Endothelial cell of umbilical vein (primary cell): ENCODE results near the gene CCND3. TPM values are rescaled to one million over a fixed set of nuclear protein-coding genes. Genes with fewer than 3 reads are reported as not detected.

ENCODE experiments used
- BruUV-seq: library from RNA; stranded (reverse); fragments of 400-500 nt; replicated peaks from 2 replicates; lab custom pipeline; 2021; lab: Mats Ljungman, UMichigan
- CTCF ChIA-PET: fragments of 300-600, 350-600 bp; sonication (Branson Sonifier 250); formaldehyde crosslinking; loops from one replicate; lab custom pipeline; 2021; ENCODE audit warnings: antibody characterized with exemption, inconsistent platforms; lab: Charles Lee
- POLR2A ChIA-PET: fragments of 300-600, 350-600 bp; sonication (Branson Sonifier 250); formaldehyde crosslinking; loops from one replicate; lab custom pipeline; 2021; ENCODE audit warnings: antibody characterized with exemption, inconsistent platforms; lab: Charles Lee
- DNase-seq: peaks from one replicate; pipeline ENCODE4 v3.0.0-alpha.2; 2011; ENCODE audit warnings: low read depth, low spot score
- FAIRE-seq: peaks from 2 replicates; lab custom pipeline; 2011; peaks lifted over from hg19 to GRCh38; lab: Jason Lieb, UNC
- H2AFZ ChIP-seq: 2 replicates; pipeline ENCODE4 v1.6.0; 2012; ENCODE audit warnings: low read depth, low read length, control low read depth, inconsistent platforms
- H3K27ac ChIP-seq: 2 replicates; pipeline ENCODE4 v1.5.1; 2011; ENCODE audit warnings: low read depth, mild to moderate bottlenecking, control low read depth, low read length, moderate library complexity; ENCODE audit not compliant: insufficient read depth
- H3K27me3 ChIP-seq, 2 experiments: 2 replicates each; pipeline versions ENCODE4 v1.6.0 to v1.6.1; 2011; ENCODE audit warnings: low read length in 2 of 2, mixed read lengths in 1 of 2; ENCODE audit not compliant: control insufficient read depth in 2 of 2, insufficient read depth in 2 of 2
- H3K36me3 ChIP-seq, 2 experiments: 2 replicates in 1 of 2; 3 replicates in 1 of 2; pipeline ENCODE4 v1.5.1; 2011; ENCODE audit warnings: low read length in 2 of 2, mild to moderate bottlenecking in 1 of 2, moderate library complexity in 1 of 2; ENCODE audit not compliant: control insufficient read depth in 2 of 2, insufficient read depth in 2 of 2; ENCODE audit errors: extremely low read depth in 1 of 2
- H3K4me1 ChIP-seq: 3 replicates; pipeline ENCODE4 v1.5.1; 2011; ENCODE audit warnings: mild to moderate bottlenecking, low read length; ENCODE audit not compliant: control insufficient read depth, insufficient read depth; ENCODE audit errors: extremely low read depth
- H3K4me2 ChIP-seq: 2 replicates; pipeline ENCODE4 v1.6.1; 2011; ENCODE audit warnings: low read length, control low read depth, mixed read lengths; ENCODE audit not compliant: insufficient read depth
- H3K4me3 ChIP-seq, 3 experiments: fragments of 200-600 bp in 1 of 3; sonication (generic), shearing (Covaris generic) in 1 of 3; replicated peaks in 1 of 3; 2 replicates each; pipeline ENCODE4 v1.5.1; 2011 to 2016; ENCODE audit warnings: control low read depth in 3 of 3, low read length in 3 of 3, mild to moderate bottlenecking in 2 of 3, inconsistent platforms in 1 of 3, low read depth in 1 of 3, moderate library complexity in 1 of 3; ENCODE audit not compliant: insufficient read depth in 1 of 3
- H3K79me2 ChIP-seq: 2 replicates; pipeline ENCODE4 v1.6.0; 2012; ENCODE audit warnings: low read length, inconsistent platforms; ENCODE audit not compliant: control insufficient read depth, insufficient read depth
- H3K9ac ChIP-seq: replicated peaks from 2 replicates; pipeline ENCODE3; 2011; ENCODE audit warnings: low read length, control low read depth; ENCODE audit not compliant: insufficient read depth; ENCODE audit errors: extremely low read depth
- H3K9me1 ChIP-seq: replicated peaks from 3 replicates; pipeline ENCODE4 v1.6.0; 2011; ENCODE audit warnings: mild to moderate bottlenecking, low read length; ENCODE audit not compliant: control insufficient read depth, insufficient read depth; ENCODE audit errors: extremely low read depth
- H3K9me3 ChIP-seq: replicated peaks from 2 replicates; pipeline ENCODE4 v1.5.1; 2012; ENCODE audit warnings: low read length, inconsistent platforms; ENCODE audit not compliant: control insufficient read depth, insufficient read depth
- H4K20me1 ChIP-seq: replicated peaks from 2 replicates; pipeline ENCODE3; 2011; ENCODE audit warnings: mild to moderate bottlenecking, low read length; ENCODE audit not compliant: control insufficient read depth, insufficient read depth; ENCODE audit errors: extremely low read depth
- EZH2 ChIP-seq: IDR thresholded peaks from 2 replicates; pipeline ENCODE4 v1.6.1; 2012; ENCODE audit warnings: borderline replicate concordance, low read depth, mild to moderate bottlenecking, moderate library complexity, low read length, inconsistent platforms; ENCODE audit not compliant: severe bottlenecking
- FOS ChIP-seq: IDR thresholded peaks from 2 replicates; pipeline ENCODE4 v1.6.1; 2011; ENCODE audit warnings: mild to moderate bottlenecking, low read length, moderate library complexity, borderline replicate concordance; ENCODE audit not compliant: insufficient read depth
- GATA2 ChIP-seq: IDR thresholded peaks from 2 replicates; pipeline ENCODE4 v1.7.0; 2011; ENCODE audit warnings: low read depth, mild to moderate bottlenecking, moderate library complexity, mixed read lengths, low read length; ENCODE audit not compliant: insufficient read length, insufficient read depth
- JUN ChIP-seq: IDR thresholded peaks from 2 replicates; pipeline ENCODE4 v1.6.1; 2011; ENCODE audit warnings: borderline replicate concordance, low read depth; ENCODE audit not compliant: insufficient read length, insufficient read depth
- MAX ChIP-seq: IDR thresholded peaks from 2 replicates; pipeline ENCODE4 v1.6.1; 2011; ENCODE audit not compliant: insufficient read depth, insufficient read length
- MYC ChIP-seq: IDR thresholded peaks from one replicate; pipeline ENCODE4 v1.6.1; 2011; ENCODE audit warnings: mild to moderate bottlenecking, low read depth, low read length
- POLR2A ChIP-seq: IDR thresholded peaks from 2 replicates; pipeline ENCODE4 v1.6.1; 2012; ENCODE audit warnings: low read depth, mild to moderate bottlenecking, control low read depth, low read length
- POLR2AphosphoS5 ChIP-seq: IDR thresholded peaks from 2 replicates; pipeline ENCODE4 v1.6.1; 2012; ENCODE audit warnings: low read depth, mild to moderate bottlenecking, control low read depth, low read length, moderate library complexity; ENCODE audit not compliant: insufficient read depth
- dilution Hi-C: fragments of 300-500 bp; cut with MboI; formaldehyde crosslinking; loops from one replicate; pipeline ENCODE4 v1.15.0; 2019; ENCODE audit warnings: low sequenced_read_pairs; ENCODE audit not compliant: extremely low pct_ligation_motif_present
- intact Hi-C: fragments of 100-400 bp; cut with micrococcal nuclease; formaldehyde crosslinking; loops from one replicate; pipeline ENCODE4 v1.10.0; 2022
- polyA plus RNA-seq, 4 experiments: library from polyadenylated mRNA; depleted of rRNA in 3 of 4; stranded (reverse) in 3 of 4; unstranded in 1 of 4; fragments of >200 nt; gene quantifications; 2 replicates each; pipeline versions ENCODE4 v1.2.1 to v1.2.3, GENCODE V29; 2011 to 2012; ENCODE audit warnings: missing spikeins in 1 of 4
- total RNA-seq: library from RNA; stranded (reverse); gene quantifications from 2 replicates; pipeline ENCODE4 v1.2.3, GENCODE V29; 2021
- TF ChIP-seq, protein P1 (sequence below), 2 donors: IDR thresholded peaks; 1 replicate in 1 of 2; 2 replicates in 1 of 2; pipeline ENCODE4 v1.5.1; 2011; ENCODE audit warnings: low read length in 2 of 2, mild to moderate bottlenecking in 2 of 2, moderate library complexity in 2 of 2, control low read depth in 1 of 2, inconsistent platforms in 1 of 2, low read depth in 1 of 2; ENCODE audit not compliant: insufficient read depth in 1 of 2; ENCODE audit errors: extremely low read depth in 1 of 2

Gene CCND3
- total and polyA plus RNA-seq, 2 donors (not counting 3 experiments of a cell fraction or from before 2014, with no cell fraction given), result 87.5 to 98.7 TPM

DNA sequence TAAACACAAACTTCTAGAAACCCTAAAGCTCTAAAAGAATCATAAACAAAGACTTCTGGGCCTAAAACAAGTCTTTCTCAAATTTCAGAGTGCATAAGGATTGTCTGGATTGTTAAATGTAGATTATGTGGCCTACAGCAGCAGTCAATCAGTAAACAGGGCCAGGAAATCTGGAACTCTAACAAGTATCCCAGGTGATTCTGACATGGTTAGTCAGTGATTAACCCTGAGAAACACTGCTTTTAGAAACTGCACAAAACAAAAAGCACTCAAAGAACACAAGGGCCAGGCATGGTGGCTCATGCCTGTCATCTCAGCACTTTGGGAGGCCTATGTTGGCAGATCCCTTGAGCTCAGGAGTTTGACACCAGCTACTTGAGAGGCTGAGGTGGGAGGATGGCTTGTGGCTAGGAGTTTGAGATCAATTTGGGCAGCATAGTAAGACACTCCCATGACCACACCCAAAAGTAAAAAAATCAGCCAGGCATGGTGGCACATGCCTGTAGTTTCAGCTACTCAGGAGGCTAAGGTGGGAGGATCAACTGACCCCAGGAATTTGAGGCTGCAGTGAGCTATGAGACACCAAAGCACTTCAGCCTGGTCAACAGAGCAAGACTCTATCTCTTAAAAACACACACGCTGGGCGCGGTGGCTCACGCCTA, 26.6 kb downstream of the CCND3 start:
- intact Hi-C loops, result no loop called here
- no peaks in the 10 kb centered on the region for H3K9me1 ChIP-seq
- dilution Hi-C loops, result no loop called here
- FAIRE-seq, result no peak
- H3K4me2 ChIP-seq, result no peak overlapping the region
- H3K27ac ChIP-seq, result no peak overlapping the region
- ChIA-PET CTCF (interaction anchor here (1.9 kb wide), 1 partner anchor 129 kb away, joined by 7 read pairs; no protein-coding TSS in a partner anchor), POLR2A (interaction anchor here (0.6 kb wide), 1 partner anchor 79 kb away, joined by 5 read pairs; no protein-coding TSS in a partner anchor)
- H3K36me3 ChIP-seq, result no peaks in the 10 kb centered on the region
- DNase-seq, result no peak
- H3K9me3 ChIP-seq, result no peaks in the 10 kb centered on the region
- no peak overlapping the region for H3K4me3 ChIP-seq
- no TSS peak for BruUV-seq
- no peaks in the 10 kb centered on the region for H4K20me1 ChIP-seq
- no peak overlapping the region for H3K9ac ChIP-seq
- peaks cover 24% of the 10 kb centered on the region for H3K79me2 ChIP-seq
- no peak for TF ChIP-seq MYC
- TF ChIP-seq POLR2A, result no peak
- no peak for TF ChIP-seq FOS
- TF ChIP-seq POLR2AphosphoS5, result no peak
- TF ChIP-seq EZH2, result no peak
- TF ChIP-seq MAX, result no peak
- TF ChIP-seq, protein P1, sequence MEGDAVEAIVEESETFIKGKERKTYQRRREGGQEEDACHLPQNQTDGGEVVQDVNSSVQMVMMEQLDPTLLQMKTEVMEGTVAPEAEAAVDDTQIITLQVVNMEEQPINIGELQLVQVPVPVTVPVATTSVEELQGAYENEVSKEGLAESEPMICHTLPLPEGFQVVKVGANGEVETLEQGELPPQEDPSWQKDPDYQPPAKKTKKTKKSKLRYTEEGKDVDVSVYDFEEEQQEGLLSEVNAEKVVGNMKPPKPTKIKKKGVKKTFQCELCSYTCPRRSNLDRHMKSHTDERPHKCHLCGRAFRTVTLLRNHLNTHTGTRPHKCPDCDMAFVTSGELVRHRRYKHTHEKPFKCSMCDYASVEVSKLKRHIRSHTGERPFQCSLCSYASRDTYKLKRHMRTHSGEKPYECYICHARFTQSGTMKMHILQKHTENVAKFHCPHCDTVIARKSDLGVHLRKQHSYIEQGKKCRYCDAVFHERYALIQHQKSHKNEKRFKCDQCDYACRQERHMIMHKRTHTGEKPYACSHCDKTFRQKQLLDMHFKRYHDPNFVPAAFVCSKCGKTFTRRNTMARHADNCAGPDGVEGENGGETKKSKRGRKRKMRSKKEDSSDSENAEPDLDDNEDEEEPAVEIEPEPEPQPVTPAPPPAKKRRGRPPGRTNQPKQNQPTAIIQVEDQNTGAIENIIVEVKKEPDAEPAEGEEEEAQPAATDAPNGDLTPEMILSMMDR (IDR thresholded peaks at IDR 0.05; ENCODE audit: extremely low read depth in 1 of 2, insufficient read depth in 1 of 2, low read depth in 1 of 2, low read length in 2 of 2), result no peak
- no peak for TF ChIP-seq JUN
- TF ChIP-seq GATA2, result no peak
- peaks cover 19% of the 10 kb centered on the region for H3K4me1 ChIP-seq
- H3K27me3 ChIP-seq, result no peaks in the 10 kb centered on the region
- H2AFZ ChIP-seq, result no peak overlapping the region
